A549 (cell line): Measurements from ENCODE around the gene WWC1.

Source experiments
- CTCF ChIP-seq: fragments of >200 bp; sonication (Bioruptor Twin); formaldehyde crosslinking; IDR thresholded peaks from 3 replicates; pipeline ENCODE4 v1.5.1; 2016
- MAX ChIP-seq: IDR thresholded peaks from 2 replicates; pipeline ENCODE4 v1.6.1; 2012
- PBX3 ChIP-seq: IDR thresholded peaks from 2 replicates; pipeline ENCODE4 v1.6.1; 2012
- TP53 ChIP-seq: fragments of 250-450 bp; sonication (Bioruptor Pico); IDR thresholded peaks from 2 replicates; pipeline ENCODE4 v1.5.0; 2021; ENCODE audit warnings: mild to moderate bottlenecking, moderate library complexity

- no peak for TF ChIP-seq MAX
- TF ChIP-seq PBX3: no peak
- TF ChIP-seq CTCF: no peak
- no peak for TF ChIP-seq TP53 (CRISPR knock-in tag)
Measured at GRCh38 chr5:168296682-168297081, 5.2 kb downstream of the WWC1 start.
